Astrocyte of the spinal cord (primary cell): Measurements from ENCODE around the gene PAQR5.

Experiments
- DNase-seq: peaks from one replicate; pipeline ENCODE4 v3.0.0; 2011; ENCODE audit warnings: low read depth, low spot score
- H3K4me3 ChIP-seq: 2 replicates; pipeline ENCODE4 v1.5.1; 2011; ENCODE audit warnings: low read depth, mild to moderate bottlenecking, low read length, moderate library complexity
- CTCF ChIP-seq: IDR thresholded peaks from 2 replicates; pipeline ENCODE4 v1.5.1; 2012; ENCODE audit warnings: low read depth, mild to moderate bottlenecking, low read length, inconsistent platforms
- in situ Hi-C: cut with HindIII; loops from 2 replicates; pipeline ENCODE4 v1.10.0; 2017; ENCODE audit warnings: low sequenced_read_pairs

Gene PAQR5

DNA sequence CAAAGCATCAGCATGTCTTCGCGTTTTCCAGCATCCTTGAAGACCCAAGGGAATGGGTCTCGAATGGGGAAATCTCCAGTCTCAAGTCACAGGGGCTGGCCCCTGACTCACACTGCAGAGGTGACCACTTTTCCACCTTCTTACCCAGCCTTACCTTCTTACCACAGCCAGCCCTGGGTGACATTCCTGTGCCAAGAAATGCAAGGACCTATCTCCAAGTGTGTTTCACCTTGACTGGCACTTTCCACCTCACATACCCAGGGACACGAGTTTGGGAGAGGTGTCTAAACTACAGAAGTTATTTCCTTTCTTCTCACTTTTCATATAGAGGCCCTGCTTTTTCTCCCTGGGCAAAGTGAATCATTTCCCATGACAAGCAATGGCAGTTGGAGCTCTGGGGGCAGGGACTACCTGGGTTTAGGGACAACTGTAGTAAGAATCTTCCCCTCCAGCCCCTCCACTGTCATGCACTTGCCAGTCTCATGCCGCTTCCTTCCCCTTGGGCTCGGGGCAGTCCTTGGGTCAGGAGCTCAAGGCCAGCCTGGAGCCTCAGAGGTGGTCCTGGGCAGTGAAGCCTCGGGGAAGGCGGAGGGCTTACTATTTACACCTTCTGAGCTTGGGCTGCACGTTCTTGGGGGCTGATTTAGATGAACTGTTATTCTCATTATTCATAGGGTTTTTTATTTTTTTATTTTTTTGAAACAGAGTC, 16.8 kb downstream of the PAQR5 start:
- no peak for TF ChIP-seq CTCF
- no peak overlapping the region for H3K4me3 ChIP-seq
- DNase-seq = no peak
- in situ Hi-C loops = no loop called here

DNA sequence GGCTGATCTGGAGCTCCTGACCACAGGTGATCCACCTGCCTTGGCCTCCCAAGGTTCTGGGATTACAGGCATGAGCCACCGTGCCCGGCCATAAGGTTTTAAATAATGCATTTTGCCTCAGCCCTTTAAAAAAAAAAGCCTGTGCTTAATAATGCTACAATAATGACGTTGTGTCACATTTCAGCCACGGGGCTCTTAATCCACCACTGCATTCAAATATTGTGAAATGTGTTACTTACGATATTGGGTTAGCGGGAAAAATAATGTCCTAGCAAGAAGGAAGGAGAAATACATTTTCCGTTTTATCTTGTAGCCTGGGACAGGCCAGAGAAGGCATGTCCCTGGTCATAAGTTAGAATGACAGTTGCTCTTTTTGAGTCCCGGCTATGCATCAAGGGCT, 17.6 kb downstream of the PAQR5 start:
- in situ Hi-C loops = no loop called here
- no peak for TF ChIP-seq CTCF
- no peak for DNase-seq
- no peak overlapping the region for H3K4me3 ChIP-seq

DNA sequence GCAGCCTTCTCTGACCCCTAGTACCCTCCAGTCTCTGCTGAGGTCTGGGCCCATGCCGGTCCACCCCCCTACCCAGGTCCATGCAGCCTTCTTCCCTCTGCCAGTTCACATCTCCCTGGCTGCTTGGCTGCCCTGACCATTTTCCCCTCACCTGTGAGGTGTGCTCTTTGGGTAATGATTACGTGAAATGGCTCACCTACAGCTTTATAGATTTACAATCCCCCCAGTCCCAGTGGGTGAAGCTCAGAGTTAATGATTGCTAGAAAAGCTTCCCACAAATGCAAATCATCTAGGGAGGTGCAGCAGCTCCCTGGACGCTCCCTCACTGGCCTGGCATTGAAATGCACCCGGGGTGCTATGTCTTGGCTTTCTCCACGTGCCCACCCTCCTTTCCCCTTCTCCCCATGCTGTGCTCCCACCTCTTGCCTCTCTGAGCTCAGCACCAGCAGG, 18.7 kb downstream of the PAQR5 start:
- TF ChIP-seq CTCF = no peak
- H3K4me3 ChIP-seq = no peak overlapping the region
- in situ Hi-C loops = no loop called here
- no peak for DNase-seq

DNA sequence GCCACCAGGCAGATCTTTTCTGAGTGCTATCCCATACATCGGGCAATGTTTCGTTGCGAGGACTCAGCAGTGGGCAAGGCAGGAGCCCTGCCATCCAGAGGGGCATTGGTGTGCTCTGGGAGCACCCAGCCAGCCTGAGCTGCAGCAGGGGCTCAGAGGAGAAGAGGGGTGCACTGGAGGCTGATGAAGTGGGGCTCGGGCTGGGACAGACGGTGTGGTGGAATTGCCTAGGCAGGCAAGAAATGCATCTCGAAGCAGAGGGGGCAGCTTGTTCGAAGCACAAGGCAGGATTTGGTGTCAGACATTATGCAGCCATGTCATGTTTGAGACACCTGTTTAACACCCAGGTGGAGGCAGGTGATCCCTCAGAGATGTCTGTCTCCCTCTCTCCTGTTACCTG, 19.3 kb downstream of the PAQR5 start:
- in situ Hi-C loops = no loop called here
- no peak overlapping the region for H3K4me3 ChIP-seq
- DNase-seq = no peak
- TF ChIP-seq CTCF = no peak

DNA sequence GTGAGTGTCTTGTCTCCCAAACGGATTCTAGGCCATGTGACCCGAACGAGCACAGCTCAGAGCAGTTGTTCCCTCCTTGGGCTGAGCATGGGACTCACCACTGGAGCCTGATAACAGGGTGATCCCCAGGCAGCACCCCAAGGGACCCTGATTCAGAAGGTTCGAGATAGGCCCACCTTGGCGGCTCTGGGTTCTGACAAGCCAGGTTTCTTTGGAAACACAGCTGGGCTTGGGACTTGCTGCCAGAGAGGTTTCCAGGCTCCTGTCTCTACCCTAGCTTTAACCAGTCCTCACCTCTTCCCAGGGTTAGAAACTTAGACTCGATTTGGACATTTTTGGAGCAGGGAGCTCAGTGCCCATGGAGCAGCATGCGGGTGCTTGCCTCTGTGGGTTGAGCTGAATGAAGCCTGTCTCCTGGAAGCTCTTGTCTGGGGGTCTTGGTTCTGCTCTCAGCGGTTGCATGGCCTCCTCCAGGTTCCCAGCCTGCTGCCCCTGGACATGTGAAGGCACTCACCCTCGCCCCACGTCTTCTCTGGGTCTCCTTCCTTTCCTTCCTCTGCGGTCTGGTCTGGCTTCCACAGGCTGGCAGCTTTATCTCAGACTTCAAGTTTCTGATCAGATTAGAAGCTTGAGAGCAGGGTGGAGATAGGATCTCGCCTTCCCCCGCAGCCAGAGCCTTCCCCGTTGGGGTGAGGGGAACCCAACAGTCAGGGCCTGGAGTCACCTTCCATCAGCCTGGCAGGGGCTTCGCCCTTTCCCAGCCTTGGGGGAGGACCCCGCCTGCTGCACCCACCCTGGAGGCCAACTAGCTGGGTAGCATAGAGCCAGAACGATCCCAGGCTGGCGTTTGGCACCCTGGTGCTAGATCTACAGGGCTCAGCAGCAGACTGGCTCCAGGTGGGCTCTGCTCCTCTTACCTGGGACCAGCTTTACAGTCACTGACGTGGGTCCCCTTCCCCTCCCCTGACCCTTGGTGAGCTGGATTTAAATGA, 21.0 kb downstream of the PAQR5 start:
- no peak for DNase-seq
- TF ChIP-seq CTCF = no peak
- in situ Hi-C loops = no loop called here
- no peak overlapping the region for H3K4me3 ChIP-seq

DNA sequence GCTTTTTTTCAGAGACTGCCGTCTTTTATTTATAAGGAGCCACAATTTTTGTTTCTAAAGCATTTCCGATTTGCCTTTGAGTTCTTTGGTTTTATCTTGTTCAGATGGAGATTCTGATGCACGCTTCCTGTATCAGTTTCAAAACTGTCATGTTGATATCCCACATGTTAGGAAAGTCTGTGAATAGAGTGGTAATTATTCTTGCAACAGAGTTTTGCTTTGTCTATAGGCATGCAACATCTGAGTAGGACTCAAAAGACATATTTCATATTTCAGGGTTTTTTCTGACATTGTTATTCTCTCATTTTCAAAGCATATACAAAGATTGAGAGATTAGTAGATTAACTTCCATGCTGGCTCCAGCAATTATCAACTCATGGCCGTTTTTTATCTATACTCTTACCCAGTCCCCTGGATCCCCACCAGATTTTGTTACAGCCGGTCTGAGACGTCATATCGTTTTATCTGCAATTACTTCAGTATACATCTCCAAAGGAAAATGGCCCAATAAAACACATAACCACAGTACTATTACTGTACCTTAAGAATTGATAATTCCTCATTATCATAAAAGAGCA, 22.4 kb downstream of the PAQR5 start:
- in situ Hi-C loops = no loop called here
- no peak for TF ChIP-seq CTCF
- DNase-seq = no peak

More for the DNA sequence above, 22.4 kb downstream of the PAQR5 start:
- no peak overlapping the region for H3K4me3 ChIP-seq
